GM11168 (cell line): ENCODE measurements around the gene HS3ST3B1.

Source experiments
- in situ Hi-C: fragments of 300-500 bp; cut with MboI; formaldehyde crosslinking; loops from one replicate; pipeline ENCODE4 v1.12.0; 2022; ENCODE audit warnings: low sequenced_read_pairs; ENCODE audit not compliant: unreplicated experiment

The HS3ST3B1 gene

GRCh38 chr17:14346801-14347200, 45.9 kb downstream of the HS3ST3B1 start:
- in situ Hi-C loops = loop anchor here (5.0 kb wide), 1 partner anchor 850 kb away; no protein-coding TSS in a partner anchor

DNA sequence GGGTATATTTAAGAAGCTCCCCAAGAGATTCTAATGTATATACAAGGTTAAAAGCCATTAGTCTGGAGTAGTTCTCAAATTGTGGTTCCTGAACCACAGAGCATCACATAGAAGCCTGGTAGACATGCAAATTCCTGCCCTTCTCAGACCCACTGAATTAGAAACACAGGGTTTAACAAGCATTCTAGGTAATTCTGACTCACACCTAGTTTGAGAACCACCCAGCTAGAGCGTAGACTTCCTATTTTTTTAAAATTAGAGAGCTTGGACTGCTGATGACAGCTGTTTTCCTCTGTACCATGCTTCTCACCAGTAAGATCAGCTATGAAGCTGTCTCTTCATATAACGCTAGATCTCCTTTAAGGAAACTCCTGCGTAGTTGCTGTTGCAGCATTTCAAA, 50.6 kb downstream of the HS3ST3B1 start:
- in situ Hi-C loops = no loop called here

DNA sequence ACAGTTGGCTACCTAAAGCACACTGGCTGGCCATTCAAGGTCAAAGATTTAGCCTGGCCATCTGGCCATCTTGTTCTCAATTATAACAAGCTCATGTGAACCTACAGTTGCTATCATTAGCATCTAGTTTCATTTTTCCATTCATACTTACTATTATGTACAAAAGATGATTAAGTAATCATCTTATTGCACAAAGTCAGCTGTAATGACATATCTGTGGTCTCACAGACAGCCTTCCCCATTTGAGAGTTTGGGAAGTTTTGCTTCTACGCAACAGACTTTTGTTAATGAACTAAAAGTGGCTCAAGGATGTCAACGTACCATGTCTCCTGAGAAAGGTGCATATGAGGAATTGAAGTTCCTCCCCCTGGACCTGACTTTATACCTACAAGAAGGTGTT, 51.3 kb downstream of the HS3ST3B1 start:
- in situ Hi-C loops = no loop called here

DNA sequence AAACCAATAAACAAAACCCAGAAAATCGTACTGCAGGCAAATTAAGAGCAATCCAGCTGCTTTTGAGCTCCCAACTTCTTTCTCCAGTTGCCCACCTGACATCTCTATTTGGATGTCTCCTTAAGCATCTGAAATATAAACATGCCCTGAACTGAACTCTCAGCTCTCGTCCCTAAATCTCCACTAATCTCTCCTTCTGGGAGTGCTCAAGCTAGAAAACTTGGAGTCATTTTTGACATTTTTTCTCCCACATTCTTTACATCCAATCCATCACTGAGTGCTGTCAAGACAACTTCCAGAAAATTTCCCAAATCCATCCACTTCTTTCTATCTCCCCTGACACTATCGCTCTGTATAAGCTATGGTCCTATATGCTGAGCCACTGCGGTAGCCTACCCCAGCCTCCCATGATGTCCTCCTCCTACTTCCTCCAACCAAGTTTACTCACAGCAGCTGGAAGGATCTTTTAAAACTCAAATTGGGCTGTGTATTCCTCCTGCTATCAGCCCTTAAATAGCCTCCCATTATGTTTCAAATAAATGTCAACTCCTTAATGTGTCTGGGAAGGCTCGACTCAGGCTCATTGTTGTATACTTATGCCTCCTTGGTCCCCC, 53.1 kb downstream of the HS3ST3B1 start:
- in situ Hi-C loops = no loop called here

DNA sequence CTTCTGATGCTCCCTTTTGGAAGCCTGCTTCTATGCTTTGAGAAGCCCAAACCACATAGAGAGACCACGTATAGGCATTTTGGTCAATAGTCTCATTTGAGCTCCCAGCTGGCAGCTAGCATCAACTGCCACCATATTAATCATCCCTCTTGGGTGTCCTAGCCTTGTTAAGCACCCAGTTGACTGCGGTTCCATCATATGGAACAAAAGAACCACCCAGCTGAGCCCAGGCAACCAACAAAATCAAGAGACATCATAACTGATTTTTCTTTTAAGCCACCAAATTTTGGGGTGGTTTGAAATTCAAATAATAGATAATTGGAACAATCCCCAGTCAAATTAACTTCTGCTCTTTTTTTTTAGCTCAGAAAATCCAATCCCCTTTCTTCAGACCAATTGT, 53.9 kb downstream of the HS3ST3B1 start:
- in situ Hi-C loops = no loop called here

- in situ Hi-C loops = no loop called here
Measured at GRCh38 chr17:14355556-14355955, 54.7 kb downstream of the HS3ST3B1 start.

GRCh38 chr17:14359163-14360020, 58.5 kb downstream of the HS3ST3B1 start:
- in situ Hi-C loops = no loop called here

DNA sequence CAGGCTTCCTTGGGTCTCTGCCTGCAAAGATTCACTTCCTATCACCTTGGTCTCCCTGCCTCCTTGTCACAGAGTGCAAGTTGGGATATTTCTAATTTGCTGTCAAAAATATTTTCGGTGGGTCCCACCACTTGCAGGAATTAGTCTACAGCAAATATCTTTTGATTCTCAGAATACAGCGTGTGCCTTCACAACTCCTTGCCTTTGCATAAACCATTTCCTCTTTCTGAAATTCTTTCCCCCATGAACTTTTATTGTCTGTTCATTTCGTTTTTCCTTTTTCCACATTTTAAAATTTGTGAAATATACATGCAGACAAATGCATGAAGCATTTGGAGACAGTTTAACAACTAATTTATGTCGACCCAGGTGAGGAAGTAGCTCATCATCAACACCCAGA, 60.0 kb downstream of the HS3ST3B1 start:
- in situ Hi-C loops = no loop called here

GRCh38 chr17:14361470-14361869, 60.6 kb downstream of the HS3ST3B1 start:
- in situ Hi-C loops = no loop called here

GRCh38 chr17:14361945-14362508, 61.1 kb downstream of the HS3ST3B1 start:
- in situ Hi-C loops = no loop called here

GRCh38 chr17:14366199-14366598, 65.3 kb downstream of the HS3ST3B1 start:
- in situ Hi-C loops = no loop called here

DNA sequence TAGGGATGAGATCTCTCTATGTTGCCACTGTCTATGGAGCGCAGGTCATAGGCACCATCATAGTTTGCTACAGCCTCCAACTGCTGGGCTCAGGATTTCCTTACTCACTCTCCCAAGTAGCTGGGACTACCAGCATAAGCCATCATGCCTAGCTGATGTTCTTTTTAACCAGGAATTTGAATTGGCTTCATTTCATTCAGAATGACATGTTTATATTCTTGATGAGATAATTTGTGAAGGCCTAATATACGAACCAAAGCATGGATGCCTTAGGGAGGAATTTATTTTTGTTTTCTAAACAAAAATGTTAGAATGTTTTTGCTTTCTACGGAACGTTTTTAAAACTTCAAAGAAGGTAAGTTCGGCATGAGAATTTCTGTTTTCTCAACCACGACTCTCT, 71.6 kb downstream of the HS3ST3B1 start:
- in situ Hi-C loops = no loop called here

GRCh38 chr17:14372905-14373613, 72.2 kb downstream of the HS3ST3B1 start:
- in situ Hi-C loops = no loop called here

GRCh38 chr17:14373614-14374259, 72.9 kb downstream of the HS3ST3B1 start:
- in situ Hi-C loops = no loop called here

- in situ Hi-C loops = no loop called here
Measured at GRCh38 chr17:14374268-14374667, 73.4 kb downstream of the HS3ST3B1 start.

DNA sequence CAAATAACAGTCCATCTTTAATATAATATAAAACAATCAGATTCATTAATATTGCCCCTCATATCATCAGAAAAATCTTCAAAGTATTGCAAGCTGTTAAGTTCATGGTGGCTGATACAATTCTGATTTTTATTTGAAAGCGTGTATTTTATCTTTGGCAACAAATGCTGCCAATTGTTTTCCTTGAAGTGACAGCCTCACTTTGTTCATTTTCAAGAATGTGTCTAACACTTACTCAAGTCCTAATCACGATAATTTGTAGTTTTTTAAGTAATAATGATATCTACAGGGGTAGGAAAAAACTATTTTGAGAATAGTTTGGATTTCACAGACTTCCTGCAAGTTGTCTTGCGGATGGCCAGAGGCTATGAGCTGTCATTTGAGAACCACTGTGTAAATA, 75.8 kb downstream of the HS3ST3B1 start:
- in situ Hi-C loops = no loop called here

GRCh38 chr17:14381606-14382005, 80.7 kb downstream of the HS3ST3B1 start:
- in situ Hi-C loops = no loop called here

DNA sequence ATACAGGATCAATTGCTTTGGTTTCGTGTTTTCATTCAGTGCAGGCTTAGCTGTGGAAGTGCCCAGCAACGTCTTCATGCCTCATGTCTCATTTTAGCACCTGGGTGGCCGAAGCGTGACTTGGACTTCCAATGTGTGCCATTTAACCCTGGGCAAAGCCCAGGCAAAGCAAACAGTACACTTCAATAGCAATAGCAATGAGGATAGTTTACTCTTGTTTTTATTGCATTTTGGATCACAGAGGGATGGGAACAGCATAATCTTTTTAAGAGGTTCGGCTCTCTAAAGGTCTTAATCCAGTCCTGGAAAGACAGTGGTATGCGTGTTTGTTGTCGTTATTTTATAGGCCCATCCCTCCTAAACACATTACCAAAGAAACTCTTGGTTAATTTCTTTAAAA, 86.2 kb downstream of the HS3ST3B1 start:
- in situ Hi-C loops = no loop called here

DNA sequence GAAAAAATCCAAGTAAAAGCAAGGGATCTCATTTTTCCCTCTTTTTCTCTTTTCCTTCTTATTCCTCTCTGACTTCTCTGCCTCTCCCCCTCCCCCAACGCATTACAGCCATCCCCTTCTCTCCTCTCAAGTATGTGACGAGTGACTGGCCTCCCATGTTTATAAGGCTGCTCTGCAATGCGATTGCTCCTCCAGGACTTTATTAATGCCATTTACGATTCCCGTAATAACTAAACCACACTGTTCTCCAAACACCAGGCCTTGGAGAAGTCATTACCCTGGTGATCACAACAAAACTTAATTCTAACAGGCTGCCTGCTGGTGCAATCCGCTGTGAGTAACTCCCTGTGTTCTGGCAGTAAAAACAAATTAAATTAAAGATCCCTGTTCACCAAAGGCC, 88.8 kb downstream of the HS3ST3B1 start:
- in situ Hi-C loops = no loop called here

GRCh38 chr17:14393723-14394122, 92.8 kb downstream of the HS3ST3B1 start:
- in situ Hi-C loops = no loop called here
